DMS79 treated with DMSO at 0.1 percent for 48 hours (cell line): Measurements from ENCODE around the gene DDX41.

ENCODE experiments used
- DNase-seq: peaks from one replicate; lab custom pipeline; 2025; lab: John Stamatoyannopoulos, UW

DDX41 gene

DNA sequence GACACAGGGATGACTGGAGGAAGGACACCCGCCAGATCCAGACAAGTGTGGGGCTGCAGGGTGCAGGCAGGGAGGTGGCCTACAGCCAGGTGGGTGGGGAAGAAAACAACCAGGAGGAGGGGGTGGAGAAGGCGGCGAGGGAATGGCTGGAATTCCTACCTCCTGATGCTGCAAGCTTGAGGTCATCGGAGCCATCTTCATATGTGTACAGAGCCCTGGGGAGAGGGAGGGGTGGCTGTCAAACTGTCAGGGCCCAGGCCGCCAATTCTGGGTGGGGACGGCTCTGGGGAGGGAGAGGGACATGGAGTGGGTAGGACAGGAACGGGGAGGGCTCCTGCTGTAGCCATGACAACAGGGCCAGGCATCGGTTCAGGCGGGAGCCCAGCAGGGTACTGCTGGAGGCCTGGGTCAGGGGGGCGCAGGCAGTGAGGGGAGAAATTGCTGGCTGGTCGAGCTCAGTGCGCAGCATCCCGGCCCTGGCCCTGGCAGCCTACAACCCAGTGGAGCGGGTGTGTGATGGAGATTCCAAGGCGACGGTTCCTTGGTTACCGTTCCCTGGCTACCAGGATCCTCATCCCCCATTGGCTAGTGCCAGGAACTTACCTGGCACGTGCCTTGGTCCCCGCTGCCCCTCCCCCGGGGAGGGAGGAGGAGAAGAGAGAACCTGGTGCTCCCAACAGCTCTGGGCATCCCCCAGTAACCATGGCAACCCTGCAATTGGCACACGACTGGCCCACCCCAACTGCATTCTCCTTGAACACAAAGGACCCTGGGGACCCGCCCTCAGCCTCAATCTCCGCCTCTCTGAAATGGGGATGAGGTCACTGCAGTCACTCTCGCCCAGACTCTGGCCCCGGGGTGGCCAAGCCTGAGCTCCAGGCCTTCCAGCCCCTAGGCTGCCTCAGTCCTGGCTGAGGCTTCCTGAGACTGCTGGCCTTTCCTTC, 47.8 kb downstream of the DDX41 start:
- DNase-seq, result no peak

DNA sequence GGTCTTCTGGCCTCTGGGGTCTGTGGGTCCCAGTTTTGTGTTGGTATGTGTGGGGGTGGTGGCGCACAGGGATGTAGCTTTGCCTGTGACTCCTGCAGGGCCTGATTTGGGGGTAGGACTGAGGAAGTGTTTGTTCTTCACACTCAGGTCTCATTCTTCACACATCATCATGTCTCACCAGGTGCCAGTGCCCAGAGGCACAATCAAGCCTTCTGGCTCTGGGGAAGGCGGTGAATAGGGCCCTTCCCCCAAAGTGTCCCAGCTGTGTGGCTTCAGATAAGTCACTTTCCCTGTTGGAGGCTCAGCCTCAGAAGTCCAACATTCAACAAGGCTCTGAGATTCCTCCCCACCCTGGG, 48.5 kb downstream of the DDX41 start:
- DNase-seq, result no peak

DNA sequence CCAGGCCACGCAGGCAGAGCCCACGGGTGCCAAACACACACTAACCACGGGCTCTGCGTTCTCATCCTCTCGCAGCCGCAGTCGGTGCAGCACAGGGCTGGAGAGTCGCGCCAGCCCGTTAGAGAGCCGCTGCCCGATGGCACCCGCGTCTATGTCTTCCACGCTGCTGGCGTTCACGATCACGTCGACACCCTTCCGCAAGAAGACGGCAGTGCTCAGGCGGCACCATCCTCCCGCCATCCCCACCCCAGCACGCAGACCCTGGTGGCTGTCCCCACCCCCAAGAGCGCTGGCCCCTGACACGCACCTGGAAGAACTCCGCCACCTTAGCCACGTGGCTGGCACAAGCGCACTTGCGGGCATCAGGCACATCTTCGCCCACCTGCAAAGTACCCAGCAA, 49.3 kb downstream of the DDX41 start:
- no peak for DNase-seq

DNA sequence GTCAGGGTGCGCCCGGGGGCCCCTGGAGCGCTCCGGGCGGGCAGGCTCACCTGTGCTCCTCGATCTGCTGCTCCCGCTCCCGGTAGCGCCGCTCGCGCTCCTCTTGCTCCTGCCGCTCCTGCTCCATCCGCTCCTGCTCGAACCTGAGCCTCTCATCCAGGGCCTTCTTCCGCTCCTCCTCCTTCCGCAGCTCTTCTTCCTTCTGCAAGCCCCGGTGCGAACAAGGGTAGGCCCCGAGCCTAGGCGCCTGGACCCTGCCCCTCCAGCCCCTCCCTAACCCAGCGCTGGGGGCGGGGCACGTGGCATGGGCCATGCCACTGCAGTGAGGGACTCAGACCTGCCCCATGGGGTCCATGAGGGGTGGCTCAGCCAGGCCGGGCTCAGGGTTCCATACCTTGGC, 49.9 kb downstream of the DDX41 start:
- DNase-seq, result no peak

DNA sequence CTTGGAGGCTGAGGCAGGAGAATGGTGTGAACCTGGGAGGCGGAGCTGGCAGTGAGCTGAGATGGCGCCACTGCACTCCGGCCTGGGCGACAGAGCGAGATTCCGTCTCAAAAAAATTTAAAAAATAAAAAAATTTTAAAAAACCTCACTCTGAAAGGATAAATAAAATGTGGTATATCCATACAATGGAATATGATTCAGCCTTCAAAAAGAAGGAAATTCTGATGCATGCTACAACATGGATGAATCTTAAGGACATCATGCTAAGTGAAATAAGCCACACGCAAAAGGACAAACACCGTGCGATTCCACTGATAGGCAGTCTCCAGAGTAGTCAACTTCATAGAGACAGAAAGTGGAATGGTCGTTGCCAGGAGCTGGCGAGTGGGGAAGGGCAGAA, 51.7 kb downstream of the DDX41 start:
- DNase-seq, result no peak

DNA sequence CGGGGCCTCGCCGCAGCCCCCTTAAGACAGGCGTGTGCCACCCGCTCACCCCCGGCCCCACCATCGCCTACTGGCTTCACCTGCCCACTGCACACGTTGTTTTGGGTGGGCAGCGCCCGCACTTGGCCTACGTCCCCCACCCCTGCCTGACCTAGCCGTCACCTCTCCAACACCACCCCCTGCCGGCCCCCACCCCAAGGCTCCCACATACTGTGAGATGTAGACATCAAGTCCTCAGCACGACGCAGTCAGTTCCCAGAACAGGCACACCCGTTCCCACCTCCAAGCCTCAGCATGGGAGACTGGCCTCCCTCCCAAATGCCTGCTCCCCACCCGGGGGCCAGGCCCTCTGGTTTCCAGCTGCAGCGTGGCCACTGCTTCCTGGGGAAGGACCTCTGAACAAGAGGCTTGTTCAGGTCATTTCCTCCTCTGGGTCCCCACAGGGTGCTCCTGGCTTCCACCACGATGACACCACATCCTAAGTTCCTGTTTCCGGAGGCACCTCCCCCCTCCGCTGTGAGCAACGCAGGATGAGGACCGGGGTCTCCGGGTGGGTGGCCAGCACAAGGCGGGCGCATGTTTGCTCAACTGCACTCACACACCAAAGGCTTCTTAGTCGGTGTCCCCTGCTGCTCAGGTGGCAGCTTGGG, 54.6 kb downstream of the DDX41 start:
- no peak for DNase-seq
